ENCODE measurements around the gene CDON. TPM values are rescaled to one million over a fixed set of nuclear protein-coding genes. Genes with fewer than 3 reads are reported as not detected.
"Not testable (repeated sequence)": the region's sequence is repeated elsewhere in the genome, so short reads cannot be mapped to it uniquely, and the experiment has no call there.

Gene CDON
- total RNA-seq, 1 experiment from 2014 or later = 40.3 TPM

- no peak for DNase-seq (ENCODE audit: low read depth)
These were observed 16.0 kb downstream of the CDON start for GRCh38 chr11:126046570-126047195.

- no peak for DNase-seq (ENCODE audit: low read depth)
These were observed 23.0 kb downstream of the CDON start for GRCh38 chr11:126039485-126040271.

GRCh38 chr11:126035718-126036117 is 26.9 kb downstream of the CDON start:
- DNase-seq (ENCODE audit: low read depth) = no peak

GRCh38 chr11:126034933-126035425 is 27.7 kb downstream of the CDON start:
- no peak for DNase-seq (ENCODE audit: low read depth)

- DNase-seq (ENCODE audit: low read depth) = no peak
These were observed 28.4 kb downstream of the CDON start for GRCh38 chr11:126034039-126034932.

GRCh38 chr11:126032375-126032774 is 30.3 kb downstream of the CDON start:
- DNase-seq (ENCODE audit: low read depth) = no peak

GRCh38 chr11:126029805-126030204 is 32.9 kb downstream of the CDON start:
- no peak for DNase-seq (ENCODE audit: low read depth)

- no peak for DNase-seq (ENCODE audit: low read depth)
These were observed 33.4 kb downstream of the CDON start for GRCh38 chr11:126029237-126029636.

- DNase-seq (ENCODE audit: low read depth) = not testable (repeated sequence)
These were observed 34.1 kb downstream of the CDON start for GRCh38 chr11:126028534-126028933.

- DNase-seq (ENCODE audit: low read depth) = no peak
These were observed 36.1 kb downstream of the CDON start for GRCh38 chr11:126026579-126026978.

- no peak for DNase-seq (ENCODE audit: low read depth)
These were observed 36.8 kb downstream of the CDON start for GRCh38 chr11:126025822-126026221.

- DNase-seq (ENCODE audit: low read depth) = peak; percentile 20
These were observed 38.5 kb downstream of the CDON start for GRCh38 chr11:126024123-126024522.

- DNase-seq (ENCODE audit: low read depth) = no peak
These were observed 49.8 kb downstream of the CDON start for GRCh38 chr11:126012852-126013251.

GRCh38 chr11:126011754-126012153 is 50.9 kb downstream of the CDON start:
- DNase-seq (ENCODE audit: low read depth) = no peak

GRCh38 chr11:126011265-126011664 is 51.4 kb downstream of the CDON start:
- DNase-seq (ENCODE audit: low read depth) = no peak

GRCh38 chr11:126008956-126009355 is 53.7 kb downstream of the CDON start:
- no peak for DNase-seq (ENCODE audit: low read depth)

GRCh38 chr11:126007238-126007637 is 55.4 kb downstream of the CDON start:
- DNase-seq (ENCODE audit: low read depth) = peak; percentile 62

GRCh38 chr11:126006068-126006467 is 56.6 kb downstream of the CDON start:
- DNase-seq (ENCODE audit: low read depth) = no peak

GRCh38 chr11:126002181-126002580 is 60.5 kb downstream of the CDON start:
- no peak for DNase-seq (ENCODE audit: low read depth)

- no peak for DNase-seq (ENCODE audit: low read depth)
These were observed 63.3 kb downstream of the CDON start for GRCh38 chr11:125999234-125999880.

GRCh38 chr11:125998267-125998666 is 64.4 kb downstream of the CDON start:
- no peak for DNase-seq (ENCODE audit: low read depth)

Data from LHCN-M2 (cell line).